GM21423 (cell line): ENCODE measurements around the gene GRK2.
"Not testable (repeated sequence)": the region's sequence is repeated elsewhere in the genome, so short reads cannot be mapped to it uniquely, and the experiment has no call there.

Experiments used
- ATAC-seq: cut with Tn5 transposase; IDR thresholded peaks from one replicate; pipeline ENCODE4 v1.9.1; 2021; ENCODE audit warnings: mild to moderate bottlenecking, moderate library complexity; ENCODE audit not compliant: unreplicated experiment

GRK2 gene

GRCh38 chr11:67266449-67267187, at the start of gene GRK2:
Gene GRK2, plus strand, starts transcription at chr11:67266473. Its CDS starts 227 bp downstream, at chr11:67266700.
- no peak for ATAC-seq

- ATAC-seq, result no peak
Measured at GRCh38 chr11:67227726-67228125, 38.5 kb upstream of the GRK2 start.

DNA sequence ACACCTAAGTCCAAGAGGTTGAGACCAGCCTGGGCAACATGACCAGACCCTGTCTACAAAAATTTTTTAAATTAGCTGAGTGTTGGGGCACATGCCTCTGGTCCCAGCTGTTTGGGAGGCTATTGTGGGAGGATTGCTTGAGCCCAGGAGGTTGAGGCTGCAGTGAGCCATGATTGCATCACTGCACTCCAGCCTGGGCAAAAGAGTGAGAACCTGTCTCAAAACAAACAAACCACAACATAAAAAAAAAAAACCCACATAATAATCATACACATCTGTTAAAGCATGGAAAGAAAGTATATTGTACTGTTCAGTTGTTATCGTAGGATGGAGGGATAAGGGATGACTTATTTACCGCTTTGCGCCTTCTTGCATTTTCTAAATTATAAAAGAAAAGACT, 35.9 kb upstream of the GRK2 start:
- ATAC-seq, result no peak

GRCh38 chr11:67230886-67231285, 35.4 kb upstream of the GRK2 start:
- no peak for ATAC-seq

DNA sequence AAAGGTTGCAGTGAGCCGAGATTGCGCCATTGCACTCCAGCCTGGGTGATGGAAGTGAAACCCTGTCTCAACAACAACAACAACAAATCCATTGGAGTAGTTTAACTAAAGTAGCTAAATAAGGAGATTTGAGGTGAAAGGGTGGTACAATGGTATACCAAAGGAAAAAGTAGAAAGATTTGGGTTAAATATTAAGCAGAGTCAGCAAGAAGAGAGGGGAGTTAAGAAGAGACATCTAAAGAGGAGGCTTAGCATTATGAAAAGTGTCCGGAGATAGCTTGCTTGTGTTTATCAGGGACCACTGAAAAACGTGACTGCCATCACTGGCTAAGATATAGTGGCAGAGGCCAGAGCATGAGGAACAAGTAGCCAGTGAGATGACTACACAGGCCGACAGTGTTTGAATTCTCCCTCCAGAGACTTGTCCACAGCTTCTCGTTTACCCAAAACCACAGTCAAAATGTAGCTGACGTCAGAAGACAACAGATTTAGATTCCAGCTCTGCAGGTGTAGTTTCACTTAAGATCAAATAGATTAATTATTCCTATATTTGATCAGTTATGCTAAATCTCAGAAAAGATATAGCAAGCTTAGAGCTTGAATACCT, 32.6 kb upstream of the GRK2 start:
- no peak for ATAC-seq

GRCh38 chr11:67234571-67234970, 31.7 kb upstream of the GRK2 start:
- not testable (repeated sequence) for ATAC-seq

- no peak for ATAC-seq
Measured at GRCh38 chr11:67237574-67237973, 28.7 kb upstream of the GRK2 start.

DNA sequence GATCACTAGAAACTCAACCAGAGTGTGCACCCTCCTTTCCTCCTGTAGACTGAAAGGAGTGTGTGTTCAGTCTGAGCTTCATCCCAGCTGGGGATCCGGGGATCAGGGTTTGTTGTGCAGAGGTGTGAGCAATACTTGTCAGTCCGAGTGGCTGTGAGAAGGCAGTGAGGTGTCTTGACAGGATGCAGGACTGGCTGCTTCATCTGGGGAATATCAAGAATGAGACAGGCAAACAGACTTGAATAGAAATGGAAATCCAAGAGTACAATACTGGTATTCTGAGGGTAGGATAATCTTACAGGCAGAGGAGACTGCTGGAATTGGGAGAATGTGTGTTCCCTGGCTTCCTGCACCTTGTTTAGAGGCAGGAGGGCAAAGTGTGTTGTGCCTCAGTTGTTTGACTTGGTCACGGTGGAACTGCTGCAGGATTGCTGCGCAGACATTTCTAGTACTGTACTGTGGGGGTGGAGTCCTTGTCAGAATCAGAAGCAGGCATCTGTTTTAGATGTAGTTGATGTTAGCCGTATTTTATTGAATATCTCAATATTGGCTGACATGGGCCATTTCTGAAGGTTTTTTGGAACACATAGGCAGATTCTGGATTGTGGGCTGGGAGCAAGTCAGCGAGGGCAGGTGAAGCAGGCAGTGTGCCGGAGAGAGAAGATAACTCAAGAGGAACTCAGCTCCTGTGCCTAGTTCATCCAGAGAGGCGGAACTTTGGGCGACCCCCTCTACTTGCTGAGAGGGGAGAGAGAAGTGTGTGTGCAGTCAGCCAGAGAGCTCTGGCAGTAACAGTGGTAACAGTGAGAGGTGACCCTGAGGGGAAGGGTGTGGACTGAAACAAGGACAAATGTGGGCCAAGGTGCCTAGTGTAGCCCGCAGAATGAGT, 27.1 kb upstream of the GRK2 start:
- ATAC-seq, result no peak

GRCh38 chr11:67239783-67240575, 26.3 kb upstream of the GRK2 start:
- ATAC-seq, result peak; percentile 88

GRCh38 chr11:67240576-67241389, 25.5 kb upstream of the GRK2 start:
- ATAC-seq, result peak; percentile 28

DNA sequence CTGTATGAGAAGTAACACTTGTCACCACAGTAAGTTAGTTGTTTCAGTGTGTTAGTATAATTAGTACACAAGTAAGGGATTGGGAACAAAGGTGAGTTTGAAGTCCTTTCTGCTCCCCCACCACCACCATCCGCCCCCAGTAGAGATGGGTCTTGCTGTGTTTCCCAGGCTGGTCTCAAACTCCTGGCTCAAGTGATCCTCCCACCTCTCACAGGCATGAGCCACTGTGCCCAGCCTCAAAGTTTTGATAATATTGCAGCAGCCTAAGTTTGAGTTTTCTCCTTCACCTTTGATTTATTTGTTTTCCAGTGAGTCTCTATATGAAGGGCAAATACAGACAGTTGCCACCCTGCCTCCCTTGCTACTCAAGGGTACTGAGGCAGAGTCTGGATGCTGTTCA, 23.7 kb upstream of the GRK2 start:
- ATAC-seq, result no peak

GRCh38 chr11:67243051-67243450, 23.2 kb upstream of the GRK2 start:
- no peak for ATAC-seq

- no peak for ATAC-seq
Measured at GRCh38 chr11:67245046-67245445, 21.2 kb upstream of the GRK2 start.

DNA sequence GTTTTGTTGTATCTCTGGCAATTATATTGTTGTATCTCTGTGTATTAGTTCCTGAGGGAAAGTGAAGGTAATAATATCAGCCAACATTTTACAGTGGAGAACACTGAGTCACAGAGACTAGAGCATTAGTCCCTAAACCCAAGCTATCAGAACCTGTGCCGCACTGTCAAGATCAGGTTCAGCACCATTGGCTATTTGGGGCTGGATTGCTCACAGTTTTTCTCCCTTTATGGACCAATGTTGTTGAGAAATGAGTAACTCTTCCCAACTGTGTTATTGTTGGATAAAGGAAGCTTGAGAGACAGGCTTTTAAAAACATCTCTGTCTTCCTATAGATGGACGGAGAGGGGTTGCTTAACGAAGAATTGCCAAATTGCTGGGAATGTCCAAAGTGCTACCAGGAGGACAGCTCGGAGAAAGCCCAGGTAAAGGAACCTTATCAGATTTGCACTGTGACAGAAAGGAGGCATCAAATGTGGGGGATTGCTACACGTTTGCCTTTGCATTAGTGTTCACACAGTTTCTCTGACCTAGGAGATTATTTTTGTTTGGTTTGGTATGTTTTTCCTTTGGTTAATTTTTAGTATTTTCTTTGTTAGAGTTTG, 18.2 kb upstream of the GRK2 start:
- ATAC-seq, result no peak

DNA sequence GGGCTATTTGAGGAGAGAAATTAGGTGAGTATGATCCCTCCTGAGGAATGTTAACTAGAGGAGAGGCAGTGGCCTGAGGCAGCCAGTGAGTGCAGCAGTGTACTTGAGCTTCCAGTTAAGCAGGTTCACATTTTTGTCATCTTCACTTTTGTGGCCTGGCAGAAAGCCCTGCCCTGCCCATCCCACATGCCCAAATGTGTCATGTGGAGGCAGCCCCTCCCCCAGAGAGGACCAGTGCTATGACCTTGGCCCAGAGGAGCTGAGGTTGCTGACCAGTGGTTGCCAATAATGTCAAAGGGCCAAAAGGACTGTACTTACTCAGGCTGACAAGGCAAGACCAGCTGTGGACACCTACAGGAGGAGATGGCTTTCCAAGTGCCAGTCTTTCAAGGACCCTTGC, 17.6 kb upstream of the GRK2 start:
- ATAC-seq, result no peak

- no peak for ATAC-seq
Measured at GRCh38 chr11:67250059-67251043, 15.9 kb upstream of the GRK2 start.

DNA sequence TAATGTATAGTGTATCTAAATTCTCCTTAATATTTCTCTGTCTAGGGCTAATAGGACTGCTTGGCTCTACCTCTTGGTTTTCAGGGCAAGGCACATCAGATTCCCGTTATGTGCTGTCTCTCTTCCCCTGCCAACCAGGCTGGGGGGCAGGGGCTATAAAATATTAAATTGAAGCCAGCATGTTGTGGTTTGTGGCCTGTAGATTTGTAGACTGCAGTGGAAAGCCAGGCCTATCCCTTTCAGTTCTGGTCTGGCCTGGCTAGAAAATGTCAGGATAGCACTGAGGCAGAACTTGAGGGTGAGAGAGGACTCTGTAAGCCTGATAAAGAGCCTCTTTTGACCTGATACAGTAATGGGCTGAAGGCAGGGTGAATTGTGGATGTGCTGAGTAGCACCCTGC, 14.4 kb upstream of the GRK2 start:
- no peak for ATAC-seq

GRCh38 chr11:67252831-67253239, 13.4 kb upstream of the GRK2 start:
- no peak for ATAC-seq
